ENCODE measurements around the gene STK38L. TPM values are rescaled to one million over a fixed set of nuclear protein-coding genes. Genes with fewer than 3 reads are reported as not detected.

The STK38L gene
- total RNA-seq, 1 experiment from 2014 or later = 65.1 TPM

GRCh38 chr12:27345376-27345775 lies 101.3 kb downstream of the STK38L start:
- DNase-seq (ENCODE audit: low read depth) = no peak

DNA sequence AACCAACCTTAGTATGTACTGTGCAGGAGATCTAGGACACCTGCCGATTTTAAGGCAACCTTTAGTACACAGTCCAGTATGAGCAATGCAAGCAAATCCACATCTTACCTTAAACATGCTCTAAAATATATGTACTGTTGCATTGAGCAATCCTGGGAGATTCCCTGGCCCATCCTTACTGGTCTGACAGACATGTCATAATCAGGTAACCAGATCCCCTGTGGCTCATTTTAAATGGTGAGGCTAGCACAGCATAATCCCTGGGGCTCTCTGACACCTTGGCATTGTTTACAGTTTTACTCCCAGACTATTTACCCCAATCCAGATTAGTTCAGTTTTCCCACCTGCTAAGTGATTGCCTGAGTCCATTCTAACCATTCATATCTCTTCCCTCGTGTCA lies 103.7 kb downstream of the STK38L start:
- no peak for DNase-seq (ENCODE audit: low read depth)

DNA sequence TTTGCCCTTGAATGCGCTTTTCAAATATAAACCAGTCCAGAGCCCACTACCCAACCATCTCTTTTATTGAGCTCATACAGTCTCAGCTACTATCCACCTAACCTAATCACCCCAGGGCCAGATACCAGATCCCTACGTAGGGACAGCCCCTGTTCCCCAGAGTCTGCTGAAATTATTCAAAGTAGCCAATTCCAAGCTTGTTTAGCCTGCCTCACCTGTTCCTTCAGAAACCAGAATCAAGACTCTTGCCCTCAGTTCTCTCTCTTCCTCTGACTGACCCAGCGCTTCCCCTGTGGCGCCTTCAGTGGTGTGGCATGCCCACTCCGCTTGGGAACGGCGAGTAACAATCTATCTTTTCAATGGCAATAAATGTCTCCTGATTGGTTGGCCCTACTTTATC lies 107.4 kb downstream of the STK38L start:
- no peak for DNase-seq (ENCODE audit: low read depth)

DNA sequence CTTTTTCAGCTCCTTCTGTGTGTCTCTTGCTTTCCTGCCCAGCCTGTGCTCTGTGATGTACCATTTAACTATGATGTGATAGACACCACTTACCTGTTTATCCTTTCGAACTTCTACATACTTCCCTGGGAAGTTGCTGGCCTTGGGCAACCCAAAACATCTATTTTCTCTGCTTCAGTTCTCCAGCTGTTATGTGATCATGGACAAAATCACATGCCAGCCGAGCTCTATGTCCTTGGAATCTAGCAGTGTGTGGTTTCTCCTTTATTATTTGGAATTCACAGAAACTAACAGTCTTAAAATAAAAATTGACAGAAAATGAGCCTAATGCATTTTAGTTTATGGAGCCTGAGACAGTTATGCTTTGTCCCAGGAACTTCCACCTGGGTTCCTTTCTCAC lies 111.4 kb downstream of the STK38L start:
- DNase-seq (ENCODE audit: low read depth) = no peak

DNA sequence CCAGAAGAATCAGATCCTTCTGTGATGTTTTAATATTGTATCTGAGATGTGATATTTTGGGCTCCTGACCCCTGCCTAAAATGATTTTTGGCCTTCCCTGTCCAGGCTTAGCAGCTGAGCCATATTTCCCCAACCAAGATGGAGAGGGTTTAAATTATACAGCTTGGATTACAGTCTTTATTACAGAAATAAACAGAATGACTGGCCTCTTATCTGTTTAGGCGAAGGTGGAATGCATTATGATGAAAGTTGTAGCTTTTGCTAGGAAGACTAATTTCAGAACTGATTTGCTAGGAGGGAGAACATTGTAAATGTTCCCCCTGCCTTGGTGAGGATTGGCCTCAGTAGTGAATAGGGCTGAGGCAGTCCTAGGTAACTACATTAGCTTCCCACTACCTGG lies 111.9 kb downstream of the STK38L start:
- no peak for DNase-seq (ENCODE audit: low read depth)

DNA sequence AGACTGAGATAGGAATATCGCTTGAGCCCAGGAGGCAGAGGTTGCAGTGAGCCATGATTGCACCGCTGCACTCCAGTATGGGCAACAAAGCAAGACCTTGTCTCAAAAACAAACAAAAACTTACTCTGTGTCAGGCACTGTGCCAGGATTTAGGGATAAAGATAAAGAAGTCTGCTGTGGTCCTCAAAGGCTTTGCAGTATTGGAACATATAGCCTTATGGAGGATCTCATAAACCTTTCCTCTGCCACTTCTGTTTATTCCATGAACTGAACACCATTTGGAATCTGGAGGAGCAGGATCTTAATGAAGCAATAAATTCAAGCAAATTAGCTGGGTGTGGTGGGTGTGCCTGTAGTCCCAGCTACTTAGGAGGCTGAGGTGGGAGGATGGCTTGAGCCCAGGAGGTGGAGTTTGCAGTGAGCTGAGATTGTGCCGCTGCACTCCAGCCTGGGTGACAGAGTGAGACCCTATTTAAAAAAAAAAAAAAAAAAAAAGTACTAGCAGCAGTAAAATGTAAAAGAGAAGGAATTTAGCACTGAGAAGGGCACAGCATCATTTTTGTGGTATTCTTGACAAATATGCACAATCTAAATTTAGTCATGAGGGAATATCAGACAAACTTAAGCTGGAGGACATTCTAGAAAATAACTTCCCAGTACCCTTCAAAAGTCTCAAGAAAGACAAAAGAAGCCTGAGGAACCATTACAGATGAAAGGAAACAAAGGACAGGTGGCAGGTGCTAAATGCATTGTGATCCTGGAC lies 115.7 kb downstream of the STK38L start:
- DNase-seq (ENCODE audit: low read depth) = no peak

- no peak for DNase-seq (ENCODE audit: low read depth)
Measured at GRCh38 chr12:27361372-27361771, 117.3 kb downstream of the STK38L start.

- no peak for DNase-seq (ENCODE audit: low read depth)
Measured at GRCh38 chr12:27366621-27367020, 122.5 kb downstream of the STK38L start.

- no peak for DNase-seq (ENCODE audit: low read depth)
Measured at GRCh38 chr12:27367078-27367477, 123.0 kb downstream of the STK38L start.

Other genes starting within 250 kb of the STK38L start
- 66.8 and 69.4 TPM in 2 replicates for gene TM7SF3, start 229.9 kb upstream of the STK38L start, total RNA-seq (2014; rRNA removed; shearing (Covaris generic))
- gene MED21, start 221.7 kb upstream of the STK38L start, total RNA-seq (2014; rRNA removed; shearing (Covaris generic)) = 56.4 and 62.6 TPM in 2 replicates
- gene C12orf71, start 161.7 kb upstream of the STK38L start, total RNA-seq (2014; rRNA removed; shearing (Covaris generic)) = not detected in 2 replicates
- gene BMAL2, start 88.5 kb downstream of the STK38L start, total RNA-seq (2014; rRNA removed; shearing (Covaris generic)) = 57.2 and 65.3 TPM in 2 replicates
- not detected in 2 replicates for gene SMCO2, start 202.4 kb downstream of the STK38L start, total RNA-seq (2014; rRNA removed; shearing (Covaris generic))